ENCODE results near the gene PPIE.

The PPIE gene

GRCh38 chr1:39733161-39733560, 5.5 kb upstream of the PPIE start:
- Histone ChIP-seq H3K9me2 (replicated peaks; ENCODE audit: insufficient read depth, low read length) (no peaks in the 10 kb centered on the region), H3K9ac (ENCODE audit: low read length) (no peak overlapping the region), H3K27me3 (ENCODE audit: low read length) (no peaks in the 10 kb centered on the region), H3F3A (ENCODE audit: insufficient read depth) (0 out of 2 replicates have a peak, but pooled peaks cover 3% of the 10 kb centered on the region), H3K9me3 (ENCODE audit: insufficient read depth, low read length) (no peaks in the 10 kb centered on the region), H2AFZ (ENCODE audit: low read depth, low read length, severe bottlenecking) (no peak overlapping the region), H3K4me3 (ENCODE audit: insufficient read depth, low read length, poor library complexity, severe bottlenecking) (no peak overlapping the region), H3K36me3 (ENCODE audit: low read length) (no peaks in the 10 kb centered on the region), H3K79me2 (ENCODE audit: insufficient read depth, low read length) (no peaks in the 10 kb centered on the region), H3K4me2 (ENCODE audit: low read depth, low read length, poor library complexity, severe bottlenecking) (no peak overlapping the region), H4K20me1 (ENCODE audit: low read depth, low read length) (no peaks in the 10 kb centered on the region), H3K27ac (ENCODE audit: low read depth, low read length) (no peak overlapping the region)
- TF ChIP-seq, protein P1, sequence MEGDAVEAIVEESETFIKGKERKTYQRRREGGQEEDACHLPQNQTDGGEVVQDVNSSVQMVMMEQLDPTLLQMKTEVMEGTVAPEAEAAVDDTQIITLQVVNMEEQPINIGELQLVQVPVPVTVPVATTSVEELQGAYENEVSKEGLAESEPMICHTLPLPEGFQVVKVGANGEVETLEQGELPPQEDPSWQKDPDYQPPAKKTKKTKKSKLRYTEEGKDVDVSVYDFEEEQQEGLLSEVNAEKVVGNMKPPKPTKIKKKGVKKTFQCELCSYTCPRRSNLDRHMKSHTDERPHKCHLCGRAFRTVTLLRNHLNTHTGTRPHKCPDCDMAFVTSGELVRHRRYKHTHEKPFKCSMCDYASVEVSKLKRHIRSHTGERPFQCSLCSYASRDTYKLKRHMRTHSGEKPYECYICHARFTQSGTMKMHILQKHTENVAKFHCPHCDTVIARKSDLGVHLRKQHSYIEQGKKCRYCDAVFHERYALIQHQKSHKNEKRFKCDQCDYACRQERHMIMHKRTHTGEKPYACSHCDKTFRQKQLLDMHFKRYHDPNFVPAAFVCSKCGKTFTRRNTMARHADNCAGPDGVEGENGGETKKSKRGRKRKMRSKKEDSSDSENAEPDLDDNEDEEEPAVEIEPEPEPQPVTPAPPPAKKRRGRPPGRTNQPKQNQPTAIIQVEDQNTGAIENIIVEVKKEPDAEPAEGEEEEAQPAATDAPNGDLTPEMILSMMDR (IDR thresholded peaks at IDR 0.05; ENCODE audit: insufficient read depth, low read length, poor library complexity, severe bottlenecking) = no peak
- no peak for TF ChIP-seq EZH2phosphoT487 (conservative IDR thresholded peaks at IDR 0.05; ENCODE audit: low read length)

- TF ChIP-seq, protein P1 (IDR thresholded peaks at IDR 0.05; ENCODE audit: insufficient read depth, low read length, poor library complexity, severe bottlenecking) = no peak
- TF ChIP-seq EZH2phosphoT487 (conservative IDR thresholded peaks at IDR 0.05; ENCODE audit: low read length) = no peak
- Histone ChIP-seq H3K4me2 (ENCODE audit: low read depth, low read length, poor library complexity, severe bottlenecking) (no peak overlapping the region), H3K9ac (ENCODE audit: low read length) (no peak overlapping the region), H3K9me3 (ENCODE audit: insufficient read depth, low read length) (no peaks in the 10 kb centered on the region), H4K20me1 (ENCODE audit: low read depth, low read length) (no peaks in the 10 kb centered on the region), H3K36me3 (ENCODE audit: low read length) (no peaks in the 10 kb centered on the region), H2AFZ (ENCODE audit: low read depth, low read length, severe bottlenecking) (no peak overlapping the region), H3K27ac (ENCODE audit: low read depth, low read length) (no peak overlapping the region), H3K4me3 (ENCODE audit: insufficient read depth, low read length, poor library complexity, severe bottlenecking) (no peak overlapping the region), H3K9me2 (replicated peaks; ENCODE audit: insufficient read depth, low read length) (no peaks in the 10 kb centered on the region), H3K27me3 (ENCODE audit: low read length) (no peaks in the 10 kb centered on the region), H3K79me2 (ENCODE audit: insufficient read depth, low read length) (peaks cover 16% of the 10 kb centered on the region), H3F3A (ENCODE audit: insufficient read depth) (0 out of 2 replicates have a peak, but pooled peaks cover 3% of the 10 kb centered on the region)
These were observed 3.0 kb upstream of the PPIE start for GRCh38 chr1:39735731-39736130.

GRCh38 chr1:39737546-39738169, 1.0 kb upstream of the PPIE start:
- Histone ChIP-seq H2AFZ (ENCODE audit: low read depth, low read length, severe bottlenecking) (peak overlapping the region; percentile 54), H3K27ac (ENCODE audit: low read depth, low read length) (no peak overlapping the region), H3K4me2 (ENCODE audit: low read depth, low read length, poor library complexity, severe bottlenecking) (no peak overlapping the region), H3K4me3 (ENCODE audit: insufficient read depth, low read length, poor library complexity, severe bottlenecking) (no peak overlapping the region), H3K79me2 (ENCODE audit: insufficient read depth, low read length) (peaks cover 16% of the 10 kb centered on the region), H3K36me3 (ENCODE audit: low read length) (peaks cover 7% of the 10 kb centered on the region; the same call in 1 of the 2 replicates), H3K9me3 (ENCODE audit: insufficient read depth, low read length) (no peaks in the 10 kb centered on the region), H3K9me2 (replicated peaks; ENCODE audit: insufficient read depth, low read length) (no peaks in the 10 kb centered on the region), H3F3A (ENCODE audit: insufficient read depth) (0 out of 2 replicates have a peak, but pooled peaks cover 3% of the 10 kb centered on the region), H4K20me1 (ENCODE audit: low read depth, low read length) (no peaks in the 10 kb centered on the region), H3K9ac (ENCODE audit: low read length) (no peak overlapping the region), H3K27me3 (ENCODE audit: low read length) (no peaks in the 10 kb centered on the region)
- TF ChIP-seq, protein P1 (IDR thresholded peaks at IDR 0.05; ENCODE audit: insufficient read depth, low read length, poor library complexity, severe bottlenecking) = no peak
- TF ChIP-seq EZH2phosphoT487 (conservative IDR thresholded peaks at IDR 0.05; ENCODE audit: low read length) = no peak
